H9 (cell line): ENCODE data around the gene CHD3. TPM values are rescaled to one million over a fixed set of nuclear protein-coding genes. Genes with fewer than 3 reads are reported as not detected.

ENCODE experiments used
- DNase-seq: peaks from one replicate; pipeline ENCODE4 v3.0.0-alpha.2; 2017
- H2AFZ ChIP-seq: one replicate; pipeline ENCODE4 v1.6.1; 2013; ENCODE audit warnings: mild to moderate bottlenecking, low read length, control low read depth, moderate library complexity
- H2AK5ac ChIP-seq: 2 replicates; pipeline ENCODE4 v1.6.1; 2013; ENCODE audit warnings: low read length, control low read depth, mixed read lengths; ENCODE audit not compliant: insufficient read length
- H2BK120ac ChIP-seq: one replicate; pipeline ENCODE4 v1.6.1; 2013; ENCODE audit warnings: low read depth, mild to moderate bottlenecking, low read length, control low read depth, inconsistent platforms; ENCODE audit not compliant: poor library complexity, severe bottlenecking
- H2BK12ac ChIP-seq: 2 replicates; pipeline ENCODE4 v1.6.1; 2013; ENCODE audit warnings: low read length, control low read depth, mixed read lengths, low read depth; ENCODE audit not compliant: insufficient read length
- H2BK15ac ChIP-seq: 2 replicates; pipeline ENCODE4 v1.6.1; 2013; ENCODE audit warnings: low read depth, low read length, control low read depth
- H2BK20ac ChIP-seq: one replicate; pipeline ENCODE4 v1.6.1; 2013; ENCODE audit warnings: low read depth, mild to moderate bottlenecking, low read length, control low read depth, inconsistent platforms; ENCODE audit not compliant: poor library complexity, severe bottlenecking
- H2BK5ac ChIP-seq: 2 replicates; pipeline ENCODE4 v1.6.1; 2013; ENCODE audit warnings: low read length, control low read depth, mixed read lengths; ENCODE audit not compliant: insufficient read length
- H3K14ac ChIP-seq: 2 replicates; pipeline ENCODE4 v1.6.1; 2013; ENCODE audit warnings: low read length, control low read depth; ENCODE audit not compliant: insufficient read depth
- H3K18ac ChIP-seq: 2 replicates; pipeline ENCODE4 v1.6.1; 2013; ENCODE audit warnings: low read depth, mild to moderate bottlenecking, mixed read lengths, low read length, control low read depth; ENCODE audit not compliant: insufficient read length
- H3K23ac ChIP-seq: 2 replicates; pipeline ENCODE4 v1.6.1; 2013; ENCODE audit warnings: low read length, control low read depth, mixed read lengths, low read depth; ENCODE audit not compliant: insufficient read length
- H3K23me2 ChIP-seq: 2 replicates; pipeline ENCODE4 v1.6.1; 2013; ENCODE audit warnings: low read depth, mild to moderate bottlenecking, mixed read lengths, low read length, control low read depth; ENCODE audit not compliant: insufficient read length, poor library complexity, severe bottlenecking
- H3K27ac ChIP-seq: 2 replicates; pipeline ENCODE4 v1.5.1; 2013; ENCODE audit warnings: low read length, control low read depth, mixed read lengths, low read depth; ENCODE audit not compliant: insufficient read length
- H3K27me3 ChIP-seq: 2 replicates; pipeline ENCODE4 v1.6.1; 2013; ENCODE audit warnings: low read length, control low read depth, inconsistent platforms; ENCODE audit not compliant: insufficient read depth
- H3K4ac ChIP-seq: 2 replicates; pipeline ENCODE4 v1.6.1; 2013; ENCODE audit warnings: low read depth, mild to moderate bottlenecking, control low read depth, inconsistent platforms, low read length, moderate library complexity
- H3K4me1 ChIP-seq: 2 replicates; pipeline ENCODE4 v1.6.1; 2013; ENCODE audit warnings: low read length, control low read depth, inconsistent platforms; ENCODE audit not compliant: insufficient read depth
- H3K4me2 ChIP-seq: 2 replicates; pipeline ENCODE4 v1.6.1; 2013; ENCODE audit warnings: low read length, control low read depth, mixed read lengths; ENCODE audit not compliant: insufficient read length, insufficient read depth
- H3K56ac ChIP-seq: 2 replicates; pipeline ENCODE4 v1.6.1; 2013; ENCODE audit warnings: low read depth, mild to moderate bottlenecking, mixed read lengths, low read length, control low read depth; ENCODE audit not compliant: insufficient read length
- H3K79me1 ChIP-seq: 2 replicates; pipeline ENCODE4 v1.6.1; 2013; ENCODE audit warnings: low read depth, mild to moderate bottlenecking, moderate library complexity, low read length, control low read depth, inconsistent platforms; ENCODE audit not compliant: insufficient read depth, poor library complexity, severe bottlenecking
- H3K79me2 ChIP-seq: 2 replicates; pipeline ENCODE4 v1.6.1; 2013; ENCODE audit warnings: low read length, control low read depth, inconsistent platforms; ENCODE audit not compliant: insufficient read depth
- H3K9ac ChIP-seq: 2 replicates; pipeline ENCODE4 v1.6.1; 2013; ENCODE audit warnings: low read length, control low read depth, mixed read lengths; ENCODE audit not compliant: insufficient read length; ENCODE audit errors: extremely low read depth
- H3K9me3 ChIP-seq: one replicate; pipeline ENCODE4 v1.6.1; 2013; ENCODE audit warnings: low read depth, low read length, inconsistent platforms; ENCODE audit not compliant: control insufficient read depth
- H3T11ph ChIP-seq: one replicate; pipeline ENCODE4 v1.6.1; 2013; ENCODE audit warnings: mild to moderate bottlenecking, low read length, control low read depth, inconsistent platforms
- H4K20me1 ChIP-seq: one replicate; pipeline ENCODE4 v1.6.1; 2013; ENCODE audit not compliant: control insufficient read depth, insufficient read length, insufficient read depth
- H4K5ac ChIP-seq: 2 replicates; pipeline ENCODE4 v1.6.1; 2013; ENCODE audit warnings: low read depth, mild to moderate bottlenecking, mixed read lengths, low read length, control low read depth; ENCODE audit not compliant: insufficient read length
- H4K8ac ChIP-seq: replicated peaks from 2 replicates; pipeline ENCODE4 v1.6.1; 2013; ENCODE audit warnings: low read length, control low read depth, mixed read lengths, low read depth; ENCODE audit not compliant: insufficient read length
- H4K91ac ChIP-seq: 2 replicates; pipeline ENCODE4 v1.6.1; 2013; ENCODE audit warnings: low read depth, mild to moderate bottlenecking, moderate library complexity, mixed read lengths, low read length, control low read depth; ENCODE audit not compliant: insufficient read length
- H3K27ac Mint-ChIP-seq, 3 experiments: 2 replicates in 2 of 3; 3 replicates in 1 of 3; pipeline ENCODE4 v1.8.0; 2020 to 2021; ENCODE audit warnings: mixed read lengths in 3 of 3, mild to moderate bottlenecking in 1 of 3, moderate library complexity in 1 of 3
- H3K27me3 Mint-ChIP-seq: 2 replicates; pipeline ENCODE4 v1.8.0; 2021; ENCODE audit warnings: low read depth, mild to moderate bottlenecking, moderate library complexity, mixed read lengths
- H3K36me3 Mint-ChIP-seq, 3 experiments: 2 replicates in 2 of 3; 3 replicates in 1 of 3; pipeline ENCODE4 v1.8.0; 2020 to 2021; ENCODE audit warnings: low read depth in 3 of 3, mixed read lengths in 3 of 3; ENCODE audit not compliant: insufficient read depth in 1 of 3
- H3K4me1 Mint-ChIP-seq, 2 experiments: 2 replicates each; pipeline ENCODE4 v1.8.0; 2020; ENCODE audit warnings: mixed read lengths in 2 of 2
- H3K4me3 Mint-ChIP-seq, 2 experiments: 2 replicates in 1 of 2; 3 replicates in 1 of 2; pipeline ENCODE4 v1.8.0; 2020 to 2021; ENCODE audit warnings: mild to moderate bottlenecking in 2 of 2, mixed read lengths in 2 of 2, moderate library complexity in 1 of 2
- H3K9me3 Mint-ChIP-seq, 2 experiments: 2 replicates in 1 of 2; 3 replicates in 1 of 2; pipeline ENCODE4 v1.8.0; 2020; ENCODE audit warnings: mild to moderate bottlenecking in 2 of 2, mixed read lengths in 2 of 2, moderate library complexity in 1 of 2
- WGBS: extraction: QIAGEN DNeasy Blood & Tissue Kit; methylation state at CpG from one replicate; pipeline ENCODE4 v1.1.7; 2013; ENCODE audit warnings: missing lambda C conversion rate, low lambda C conversion rate, mixed read lengths; ENCODE audit not compliant: insufficient read length; ENCODE audit errors: extremely low coverage; 5-methylcytosine and 5-hydroxymethylcytosine counted together
- total RNA-seq: library from RNA; stranded (reverse); gene quantifications from 2 replicates; pipeline ENCODE4 v1.2.1, GENCODE V29; 2021
- TF ChIP-seq, protein P1 (sequence below): fragments of 200-600 bp; sonication (generic); conservative IDR thresholded peaks from 3 replicates; pipeline ENCODE4 v1.8.0; 2021; ENCODE audit warnings: antibody characterized with exemption, mild to moderate bottlenecking

CHD3 gene
- total RNA-seq, 1 experiment from 2014 or later, result 33.2 TPM

DNA sequence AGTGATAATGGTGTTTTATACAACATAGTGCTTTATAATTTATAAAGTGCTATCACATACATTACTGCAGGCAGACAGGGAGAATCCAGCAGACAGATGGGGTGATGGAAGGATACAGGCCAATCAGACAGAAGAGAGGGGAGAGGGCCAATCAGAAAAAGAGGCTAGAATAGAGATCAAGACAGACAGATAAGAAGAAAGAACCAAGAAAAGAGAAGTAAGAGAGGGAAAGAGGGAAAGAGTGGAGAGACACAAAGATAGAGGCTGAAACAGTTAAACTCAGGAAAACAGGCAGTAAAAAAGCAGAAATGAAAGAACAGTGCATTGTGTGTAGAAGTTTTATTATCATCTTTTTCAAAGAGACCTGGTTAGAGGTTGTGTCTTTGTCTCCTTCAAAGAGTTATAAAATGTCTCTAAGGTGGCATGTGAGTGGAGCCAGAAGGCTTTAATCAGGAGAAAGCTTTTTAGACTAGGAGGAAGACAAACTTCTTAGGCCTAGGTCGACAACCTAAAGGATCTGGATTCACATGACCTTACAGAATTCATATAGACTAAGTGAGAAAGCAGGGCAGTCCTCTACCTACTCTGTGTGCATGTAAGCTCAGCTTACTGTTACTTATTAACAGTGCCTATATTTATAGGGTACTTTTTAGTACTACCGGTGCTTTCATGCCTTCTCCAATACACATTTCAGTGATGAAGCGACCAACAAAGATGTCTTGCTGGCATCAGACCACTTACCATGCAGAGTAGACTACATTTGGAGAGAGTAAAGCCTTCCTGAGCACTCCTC, 8.3 kb upstream of the CHD3 start:
- H3K4me1 Mint-ChIP-seq, result peaks cover 0 to 3% of the 10 kb centered on the region in 2 experiments; a peak in 2 of 4 replicates
- H3K4me3 Mint-ChIP-seq, result no peak overlapping the region
- H2AFZ ChIP-seq, result no peak overlapping the region
- no peaks in the 10 kb centered on the region for H3K27me3 ChIP-seq
- no peak overlapping the region for H3K27ac Mint-ChIP-seq
- no peak overlapping the region for H2BK20ac ChIP-seq
- H3K27me3 Mint-ChIP-seq, result no peaks in the 10 kb centered on the region
- H3K4ac ChIP-seq, result no peak overlapping the region
- no peak overlapping the region for H3K27ac ChIP-seq
- no peak overlapping the region for H4K91ac ChIP-seq
- H3K14ac ChIP-seq, result no peak overlapping the region
- TF ChIP-seq, protein P1, sequence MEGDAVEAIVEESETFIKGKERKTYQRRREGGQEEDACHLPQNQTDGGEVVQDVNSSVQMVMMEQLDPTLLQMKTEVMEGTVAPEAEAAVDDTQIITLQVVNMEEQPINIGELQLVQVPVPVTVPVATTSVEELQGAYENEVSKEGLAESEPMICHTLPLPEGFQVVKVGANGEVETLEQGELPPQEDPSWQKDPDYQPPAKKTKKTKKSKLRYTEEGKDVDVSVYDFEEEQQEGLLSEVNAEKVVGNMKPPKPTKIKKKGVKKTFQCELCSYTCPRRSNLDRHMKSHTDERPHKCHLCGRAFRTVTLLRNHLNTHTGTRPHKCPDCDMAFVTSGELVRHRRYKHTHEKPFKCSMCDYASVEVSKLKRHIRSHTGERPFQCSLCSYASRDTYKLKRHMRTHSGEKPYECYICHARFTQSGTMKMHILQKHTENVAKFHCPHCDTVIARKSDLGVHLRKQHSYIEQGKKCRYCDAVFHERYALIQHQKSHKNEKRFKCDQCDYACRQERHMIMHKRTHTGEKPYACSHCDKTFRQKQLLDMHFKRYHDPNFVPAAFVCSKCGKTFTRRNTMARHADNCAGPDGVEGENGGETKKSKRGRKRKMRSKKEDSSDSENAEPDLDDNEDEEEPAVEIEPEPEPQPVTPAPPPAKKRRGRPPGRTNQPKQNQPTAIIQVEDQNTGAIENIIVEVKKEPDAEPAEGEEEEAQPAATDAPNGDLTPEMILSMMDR, result no peak
- H3T11ph ChIP-seq, result no peak overlapping the region
- no peaks in the 10 kb centered on the region for H3K4me1 ChIP-seq
- no peak overlapping the region for H4K5ac ChIP-seq
- no peaks in the 10 kb centered on the region for H3K79me1 ChIP-seq
- no peak overlapping the region for H3K4me2 ChIP-seq
- no peak overlapping the region for H2BK5ac ChIP-seq
- no CpG with 5 or more reads among the region's 3 CpGs for WGBS
- no peak overlapping the region for H3K56ac ChIP-seq
- H3K36me3 Mint-ChIP-seq, result peaks cover 0 to 7% (median 0%) of the 10 kb centered on the region in 3 experiments; a peak in 1 of 7 replicates
- H4K8ac ChIP-seq, result no peak overlapping the region
- no peak overlapping the region for H2AK5ac ChIP-seq
- H4K20me1 ChIP-seq, result no peaks in the 10 kb centered on the region
- H3K18ac ChIP-seq, result no peak overlapping the region
- no peaks in the 10 kb centered on the region for H3K23me2 ChIP-seq
- H3K9me3 Mint-ChIP-seq, result no peaks in the 10 kb centered on the region
- no peak overlapping the region for H3K9ac ChIP-seq
- H3K9me3 ChIP-seq, result no peaks in the 10 kb centered on the region
- no peak for DNase-seq
- no peak overlapping the region for H3K23ac ChIP-seq
- H2BK120ac ChIP-seq, result no peak overlapping the region
- no peak overlapping the region for H2BK15ac ChIP-seq
- no peak overlapping the region for H2BK12ac ChIP-seq
- H3K79me2 ChIP-seq, result no peaks in the 10 kb centered on the region
